ENCODE results near the gene ANO9. TPM values are rescaled to one million over a fixed set of nuclear protein-coding genes. Genes with fewer than 3 reads are reported as not detected.

ANO9 gene
- total RNA-seq, 1 experiment from 2014 or later, result 16.6 TPM

DNA sequence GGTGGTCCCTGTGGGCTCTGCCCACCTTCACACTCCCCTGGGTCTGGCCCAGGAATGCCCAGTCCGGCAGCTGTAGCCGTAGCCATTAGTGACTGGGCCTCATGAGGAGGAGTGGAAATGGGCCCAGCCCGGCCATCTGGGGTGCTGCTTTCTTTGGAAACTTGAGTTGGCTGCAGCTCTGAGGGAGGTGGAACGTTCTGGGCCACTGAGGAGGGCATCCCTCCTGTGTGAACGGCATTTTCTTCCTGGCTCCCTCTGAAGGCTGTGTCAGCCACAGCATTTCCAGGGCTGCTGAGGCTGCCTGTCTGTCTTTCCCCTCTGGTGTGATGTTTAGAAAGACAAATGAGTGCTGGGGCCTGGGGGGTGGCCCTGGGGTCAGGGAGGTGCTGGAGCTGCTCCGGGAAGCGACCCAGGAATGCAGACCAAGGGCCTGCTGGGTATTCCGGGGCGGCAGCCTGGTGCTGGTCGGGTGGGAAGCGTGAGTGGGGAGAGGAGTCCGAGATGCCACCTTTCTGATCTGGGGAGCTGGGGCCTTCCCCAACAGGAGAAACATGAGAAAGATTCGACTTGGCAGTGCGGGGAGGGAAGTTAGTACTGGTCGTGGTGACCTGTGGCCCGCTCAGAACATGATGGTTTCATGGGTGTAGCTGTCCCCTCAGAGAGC lies 35.4 kb upstream of the ANO9 start:
- no peak overlapping the region for H3K27ac ChIP-seq (ENCODE audit: low read length)
- no peaks in the 10 kb centered on the region for H4K20me1 ChIP-seq (ENCODE audit: low read length)
- H3K9ac ChIP-seq (ENCODE audit: low read length), result no peak overlapping the region
- no peaks in the 10 kb centered on the region for H3K9me3 ChIP-seq (ENCODE audit: low read length)
- TF ChIP-seq EZH2phosphoT487 (IDR thresholded peaks at IDR 0.05; ENCODE audit: borderline replicate concordance, low read length), result no peak
- no peak for TF ChIP-seq EZH2 (IDR thresholded peaks at IDR 0.05; ENCODE audit: low read length, unreplicated experiment)
- TF ChIP-seq, protein P1, sequence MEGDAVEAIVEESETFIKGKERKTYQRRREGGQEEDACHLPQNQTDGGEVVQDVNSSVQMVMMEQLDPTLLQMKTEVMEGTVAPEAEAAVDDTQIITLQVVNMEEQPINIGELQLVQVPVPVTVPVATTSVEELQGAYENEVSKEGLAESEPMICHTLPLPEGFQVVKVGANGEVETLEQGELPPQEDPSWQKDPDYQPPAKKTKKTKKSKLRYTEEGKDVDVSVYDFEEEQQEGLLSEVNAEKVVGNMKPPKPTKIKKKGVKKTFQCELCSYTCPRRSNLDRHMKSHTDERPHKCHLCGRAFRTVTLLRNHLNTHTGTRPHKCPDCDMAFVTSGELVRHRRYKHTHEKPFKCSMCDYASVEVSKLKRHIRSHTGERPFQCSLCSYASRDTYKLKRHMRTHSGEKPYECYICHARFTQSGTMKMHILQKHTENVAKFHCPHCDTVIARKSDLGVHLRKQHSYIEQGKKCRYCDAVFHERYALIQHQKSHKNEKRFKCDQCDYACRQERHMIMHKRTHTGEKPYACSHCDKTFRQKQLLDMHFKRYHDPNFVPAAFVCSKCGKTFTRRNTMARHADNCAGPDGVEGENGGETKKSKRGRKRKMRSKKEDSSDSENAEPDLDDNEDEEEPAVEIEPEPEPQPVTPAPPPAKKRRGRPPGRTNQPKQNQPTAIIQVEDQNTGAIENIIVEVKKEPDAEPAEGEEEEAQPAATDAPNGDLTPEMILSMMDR (conservative IDR thresholded peaks at IDR 0.05; ENCODE audit: low read depth, low read length), result no peak
- intact Hi-C loops (cut with micrococcal nuclease), result no loop called here
- no peaks in the 10 kb centered on the region for H3K36me3 ChIP-seq (ENCODE audit: low read depth, low read length)
- ChIA-PET CTCF (no interaction called here), POLR2A (ENCODE audit: unreplicated experiment) (no interaction called here)
- no peak for DNase-seq
- H3F3A ChIP-seq (ENCODE audit: low read length, unreplicated experiment), result no peaks in the 10 kb centered on the region
- BruUV-seq (replicated peaks), result no TSS peak
- ATAC-seq, result no peak
- no peaks in the 10 kb centered on the region for H3K79me2 ChIP-seq (ENCODE audit: low read length)
- no peak overlapping the region for H3K4me3 ChIP-seq (ENCODE audit: low read length)
- H3K4me2 ChIP-seq (ENCODE audit: low read length), result no peak overlapping the region
- no peak overlapping the region for H2AFZ ChIP-seq (ENCODE audit: low read length)
- H3K27me3 ChIP-seq (ENCODE audit: low read length), result no peaks in the 10 kb centered on the region
- no peaks in the 10 kb centered on the region for H3K9me2 ChIP-seq (replicated peaks; ENCODE audit: low read length)
- no peaks in the 10 kb centered on the region for H3K4me1 ChIP-seq (ENCODE audit: insufficient read depth, low read length)

DNA sequence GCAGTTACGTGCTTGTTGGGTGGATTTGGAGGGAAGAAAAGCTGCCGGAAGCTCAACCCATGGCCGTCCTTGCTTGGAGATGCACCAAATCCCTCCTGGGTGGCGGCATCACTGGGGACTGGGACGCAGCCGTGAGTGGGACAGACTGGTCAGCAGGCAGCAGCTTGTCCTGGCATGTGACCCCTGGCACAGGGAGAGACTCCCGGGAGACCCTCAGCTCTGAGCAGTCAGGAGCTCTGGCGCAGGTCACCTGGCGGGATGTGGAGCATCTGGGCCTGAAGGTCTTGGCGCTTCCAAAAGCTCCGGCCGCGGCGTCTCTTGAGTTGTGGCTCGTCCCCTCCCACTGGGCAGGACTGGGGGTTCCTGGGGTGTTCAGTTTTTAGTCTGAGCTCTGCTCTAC lies 34.6 kb upstream of the ANO9 start:
- Histone ChIP-seq H3K79me2 (ENCODE audit: low read length) (no peaks in the 10 kb centered on the region), H3K4me3 (ENCODE audit: low read length) (no peak overlapping the region), H3K4me1 (ENCODE audit: insufficient read depth, low read length) (no peaks in the 10 kb centered on the region), H3K27me3 (ENCODE audit: low read length) (no peaks in the 10 kb centered on the region), H3K9ac (ENCODE audit: low read length) (no peak overlapping the region), H3K36me3 (ENCODE audit: low read depth, low read length) (no peaks in the 10 kb centered on the region), H3K27ac (ENCODE audit: low read length) (no peak overlapping the region), H4K20me1 (ENCODE audit: low read length) (no peaks in the 10 kb centered on the region), H3K4me2 (ENCODE audit: low read length) (no peak overlapping the region), H3K9me2 (replicated peaks; ENCODE audit: low read length) (no peaks in the 10 kb centered on the region), H3F3A (ENCODE audit: low read length, unreplicated experiment) (no peaks in the 10 kb centered on the region), H2AFZ (ENCODE audit: low read length) (no peak overlapping the region), H3K9me3 (ENCODE audit: low read length) (no peaks in the 10 kb centered on the region)
- ATAC-seq (no peak), DNase-seq (no peak)
- intact Hi-C loops (cut with micrococcal nuclease), result no loop called here
- BruUV-seq (replicated peaks), result no TSS peak
- ChIA-PET POLR2A (ENCODE audit: unreplicated experiment) (no interaction called here), CTCF (no interaction called here)
- TF ChIP-seq EZH2phosphoT487 (IDR thresholded peaks at IDR 0.05; ENCODE audit: borderline replicate concordance, low read length) (no peak), EZH2 (IDR thresholded peaks at IDR 0.05; ENCODE audit: low read length, unreplicated experiment) (no peak)
- TF ChIP-seq, protein P1 (conservative IDR thresholded peaks at IDR 0.05; ENCODE audit: low read depth, low read length), result no peak

DNA sequence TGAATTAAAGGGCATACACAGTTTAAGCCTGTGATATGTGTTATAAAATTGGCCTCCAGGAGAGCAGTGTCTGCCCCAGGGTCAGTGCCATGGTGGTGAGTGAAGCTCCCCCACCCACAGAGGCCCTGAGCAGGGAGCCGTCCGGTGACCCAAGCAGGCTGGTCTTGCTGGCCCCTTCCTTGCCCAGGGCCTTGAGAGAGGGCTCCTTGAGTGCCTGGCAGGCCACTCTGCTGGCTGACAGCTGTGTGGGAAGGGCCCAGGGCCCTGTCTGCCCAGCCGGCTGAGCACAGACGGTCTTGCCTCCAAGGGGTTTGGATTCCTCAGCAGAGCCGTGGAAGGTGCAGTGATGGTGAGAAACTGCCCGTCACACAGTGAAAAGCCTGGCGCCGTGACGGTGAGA lies 34.1 kb upstream of the ANO9 start:
- H3K9ac ChIP-seq (ENCODE audit: low read length), result no peak overlapping the region
- no peaks in the 10 kb centered on the region for H3K27me3 ChIP-seq (ENCODE audit: low read length)
- H3K4me1 ChIP-seq (ENCODE audit: insufficient read depth, low read length), result no peaks in the 10 kb centered on the region
- DNase-seq (no peak), ATAC-seq (no peak)
- H3K9me2 ChIP-seq (replicated peaks; ENCODE audit: low read length), result no peaks in the 10 kb centered on the region
- TF ChIP-seq EZH2phosphoT487 (IDR thresholded peaks at IDR 0.05; ENCODE audit: borderline replicate concordance, low read length) (no peak), EZH2 (IDR thresholded peaks at IDR 0.05; ENCODE audit: low read length, unreplicated experiment) (no peak)
- TF ChIP-seq, protein P1 (conservative IDR thresholded peaks at IDR 0.05; ENCODE audit: low read depth, low read length), result no peak
- no peaks in the 10 kb centered on the region for H3K79me2 ChIP-seq (ENCODE audit: low read length)
- no peaks in the 10 kb centered on the region for H3F3A ChIP-seq (ENCODE audit: low read length, unreplicated experiment)
- BruUV-seq (replicated peaks), result no TSS peak
- no peaks in the 10 kb centered on the region for H3K9me3 ChIP-seq (ENCODE audit: low read length)
- H3K4me3 ChIP-seq (ENCODE audit: low read length), result no peak overlapping the region
- H3K36me3 ChIP-seq (ENCODE audit: low read depth, low read length), result no peaks in the 10 kb centered on the region
- no peak overlapping the region for H2AFZ ChIP-seq (ENCODE audit: low read length)
- ChIA-PET POLR2A (ENCODE audit: unreplicated experiment) (no interaction called here), CTCF (no interaction called here)
- H3K27ac ChIP-seq (ENCODE audit: low read length), result no peak overlapping the region
- intact Hi-C loops (cut with micrococcal nuclease), result no loop called here
- no peaks in the 10 kb centered on the region for H4K20me1 ChIP-seq (ENCODE audit: low read length)
- no peak overlapping the region for H3K4me2 ChIP-seq (ENCODE audit: low read length)
